Inflammatory macrophage (primary cell): ENCODE results near the gene C2orf66.

ENCODE experiments used
- DNase-seq, 2 donors: peaks; one replicate each; pipeline ENCODE4 v3.0.0-alpha.2; 2020 to 2022
- total RNA-seq, 18 experiments: gene quantifications; one replicate each; lab custom pipeline; 2026; ENCODE audit warnings: mixed read lengths in 6 of 18, inconsistent platforms in 2 of 18; lab: John Stamatoyannopoulos, UW

The C2orf66 gene
- 0 to 0.40 (median 0) reads per million in 18 experiments for total RNA-seq

DNA sequence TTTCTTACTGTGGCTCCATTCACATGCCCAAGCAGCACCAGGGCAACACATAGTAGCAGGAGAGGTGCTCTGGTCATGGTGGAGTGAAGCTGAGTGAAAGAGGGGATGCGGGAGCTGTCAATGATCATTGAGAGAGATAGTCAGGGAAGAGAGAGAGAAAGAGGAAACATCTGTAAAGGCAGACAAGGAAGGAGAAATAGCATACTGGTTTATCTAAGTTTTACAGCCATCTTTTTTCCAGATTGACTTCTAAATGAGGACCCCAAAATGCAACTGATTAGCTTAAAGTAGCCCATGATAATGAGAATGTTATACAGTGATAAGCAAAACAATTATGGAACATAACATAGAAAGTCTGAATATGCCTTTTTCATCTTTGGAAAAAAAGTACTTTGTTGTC lies at the start of gene C2orf66:
C2orf66 (minus strand) TSS at position 96 of the 400 bp plus-strand sequence; CDS start at position 77, 19 bp downstream.
- DNase-seq: no peak

- no peak for DNase-seq
Measured at GRCh38 chr2:196854629-196855028, 45.5 kb upstream of the C2orf66 start.

DNA sequence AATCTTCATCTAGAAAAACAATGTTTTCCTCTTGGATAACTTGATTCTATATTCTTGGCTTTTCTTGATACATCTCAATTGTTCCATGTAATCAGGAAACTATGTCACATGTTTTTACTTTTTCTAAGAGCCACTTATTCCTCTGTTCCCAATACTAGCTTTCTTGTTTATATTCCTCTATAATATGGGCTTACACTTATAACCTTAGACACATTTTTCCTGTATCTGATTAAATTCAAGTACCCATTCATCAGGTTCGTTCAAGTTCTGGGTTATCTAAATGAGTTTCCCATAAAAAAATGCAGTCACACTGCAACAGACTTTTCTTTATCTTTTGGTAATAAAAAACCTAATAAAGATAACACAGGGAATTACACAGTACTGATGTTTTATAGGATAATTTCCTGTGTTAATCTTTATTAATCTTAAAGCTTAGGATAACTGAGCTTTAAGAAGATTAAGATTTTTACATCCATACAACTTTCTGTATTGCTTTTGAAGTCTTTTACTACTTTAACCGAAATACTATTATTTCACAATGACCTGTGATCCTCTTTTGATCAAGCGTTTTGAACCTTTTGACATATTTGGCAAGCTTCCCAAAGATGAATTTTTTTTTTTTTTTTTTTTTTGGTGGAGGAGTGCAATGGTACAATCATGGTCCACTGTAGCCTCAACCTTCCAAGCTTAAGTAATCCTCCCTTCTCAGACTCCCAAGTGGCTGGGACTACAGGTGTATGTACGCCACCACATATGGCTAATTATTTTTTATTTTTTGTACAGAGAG lies 44.3 kb upstream of the C2orf66 start:
- no peak for DNase-seq

DNA sequence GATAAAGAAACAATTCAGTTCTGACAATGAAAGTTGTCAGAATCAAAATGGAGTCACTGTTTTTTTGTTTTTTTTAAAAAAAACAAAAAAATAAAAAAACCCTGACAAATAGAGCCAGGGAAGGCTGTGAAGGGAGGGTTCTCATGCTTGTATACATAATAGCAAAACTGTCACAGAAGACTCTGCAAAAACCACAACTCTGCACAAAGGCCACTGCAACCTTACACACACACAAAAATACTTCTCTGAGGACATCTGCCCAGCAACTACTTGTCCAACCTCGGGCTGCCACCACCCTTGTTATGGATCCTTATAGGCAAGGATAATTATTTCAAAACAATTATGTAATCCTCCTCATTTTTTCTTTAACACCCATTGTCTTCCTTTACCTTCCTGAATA lies 41.9 kb upstream of the C2orf66 start:
- DNase-seq: no peak

DNA sequence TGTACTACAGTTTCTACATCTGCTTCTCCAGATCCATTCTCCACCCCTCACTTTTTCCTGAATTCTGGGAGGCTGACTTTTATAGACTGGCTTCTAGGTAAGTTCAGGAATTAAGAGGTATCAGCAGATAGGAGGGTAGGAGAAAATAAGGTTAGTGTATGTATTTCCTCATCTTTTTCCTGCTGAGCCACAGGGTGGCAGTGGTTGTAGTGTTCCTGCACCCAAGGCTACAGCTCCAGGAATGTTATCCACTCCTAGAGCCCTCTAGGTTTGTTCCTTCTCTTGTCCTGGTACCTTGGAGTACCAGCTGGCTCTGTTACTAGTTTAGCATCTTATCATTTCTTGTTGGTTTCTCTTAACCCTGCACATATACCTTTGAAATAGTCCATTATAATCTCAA lies 40.7 kb upstream of the C2orf66 start:
- DNase-seq: peak in 1 of 2 donors; percentile 8

GRCh38 chr2:196846295-196846694 lies 37.1 kb upstream of the C2orf66 start:
- DNase-seq: no peak

DNA sequence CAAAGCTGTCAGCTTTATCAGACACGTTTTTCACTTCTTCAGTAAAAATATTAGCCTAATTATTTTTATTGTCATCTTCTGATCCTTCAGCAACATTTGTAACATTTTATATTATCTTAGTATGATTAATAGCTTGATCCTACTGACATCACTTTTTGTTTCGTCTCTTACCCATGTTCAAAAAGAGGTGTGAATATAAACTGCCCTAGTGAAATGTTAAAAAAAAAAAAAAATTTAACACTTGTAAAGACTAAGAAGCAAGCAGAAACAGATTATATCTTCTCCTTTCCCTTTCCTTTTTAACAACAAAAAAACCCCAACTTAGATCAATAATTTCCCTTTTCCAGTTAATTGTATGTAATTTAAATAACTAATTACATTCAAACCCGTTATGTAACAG lies 36.2 kb upstream of the C2orf66 start:
- no peak for DNase-seq

GRCh38 chr2:196840171-196840570 lies 31.0 kb upstream of the C2orf66 start:
- DNase-seq: no peak

- peak; percentile 11 for DNase-seq
Measured at GRCh38 chr2:196839574-196839973, 30.4 kb upstream of the C2orf66 start.

DNA sequence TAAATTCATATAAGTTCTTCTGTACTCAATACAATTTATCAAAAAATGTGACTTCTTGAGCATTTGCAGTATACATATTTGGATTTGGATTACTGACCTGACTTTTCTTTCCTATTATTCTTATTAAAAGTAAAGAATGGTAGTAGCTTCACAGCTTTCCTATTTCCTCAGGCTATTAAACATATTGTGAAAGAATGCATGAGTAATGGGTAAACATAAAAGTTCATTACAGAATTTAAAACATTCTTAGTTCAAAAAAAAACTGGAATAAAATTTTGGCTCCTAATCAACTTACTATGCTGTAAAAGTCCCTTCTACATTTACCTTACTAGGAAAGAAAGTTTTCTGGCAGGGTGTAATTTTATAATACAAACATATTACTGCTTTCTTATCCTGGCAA lies 27.3 kb upstream of the C2orf66 start:
- no peak for DNase-seq

DNA sequence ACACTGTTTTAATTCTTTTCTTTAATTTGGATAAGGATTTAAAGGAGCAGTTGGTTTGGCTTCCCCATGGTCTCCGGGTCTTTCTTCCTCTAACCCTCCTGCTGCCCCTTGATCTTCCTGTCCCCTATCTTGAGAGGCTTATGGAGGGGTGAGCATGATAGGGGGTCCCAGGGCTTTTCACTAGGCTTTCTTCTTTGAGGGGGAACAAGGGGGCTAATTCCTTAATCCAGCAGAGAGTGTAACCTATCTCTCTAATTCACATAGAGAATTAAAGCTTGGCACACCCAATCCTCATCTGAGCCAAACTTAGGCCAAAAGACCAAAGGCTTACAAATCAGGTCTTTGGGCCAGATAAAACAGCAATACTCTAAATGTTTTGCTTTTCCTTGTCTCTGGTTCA lies 21.5 kb upstream of the C2orf66 start:
- DNase-seq: no peak

DNA sequence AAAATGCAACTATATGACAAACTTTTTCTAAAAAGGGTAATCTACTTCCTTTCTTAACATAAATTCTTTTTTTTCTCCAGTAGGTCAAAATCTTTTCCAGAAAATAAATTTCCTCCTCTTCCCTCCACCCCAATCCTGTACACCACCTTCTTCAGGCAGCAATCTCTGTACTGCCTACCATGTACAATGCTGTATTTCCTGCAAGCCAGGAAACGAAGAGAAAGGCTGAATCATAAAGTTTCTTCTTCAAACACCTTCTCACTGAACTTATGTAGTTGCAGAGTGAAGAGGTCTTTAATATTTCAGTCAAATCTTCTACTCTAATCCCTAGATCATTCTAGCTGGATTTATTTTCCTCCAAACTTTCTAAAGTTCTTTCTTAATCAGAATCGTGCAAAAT lies 18.2 kb upstream of the C2orf66 start:
- DNase-seq: no peak

DNA sequence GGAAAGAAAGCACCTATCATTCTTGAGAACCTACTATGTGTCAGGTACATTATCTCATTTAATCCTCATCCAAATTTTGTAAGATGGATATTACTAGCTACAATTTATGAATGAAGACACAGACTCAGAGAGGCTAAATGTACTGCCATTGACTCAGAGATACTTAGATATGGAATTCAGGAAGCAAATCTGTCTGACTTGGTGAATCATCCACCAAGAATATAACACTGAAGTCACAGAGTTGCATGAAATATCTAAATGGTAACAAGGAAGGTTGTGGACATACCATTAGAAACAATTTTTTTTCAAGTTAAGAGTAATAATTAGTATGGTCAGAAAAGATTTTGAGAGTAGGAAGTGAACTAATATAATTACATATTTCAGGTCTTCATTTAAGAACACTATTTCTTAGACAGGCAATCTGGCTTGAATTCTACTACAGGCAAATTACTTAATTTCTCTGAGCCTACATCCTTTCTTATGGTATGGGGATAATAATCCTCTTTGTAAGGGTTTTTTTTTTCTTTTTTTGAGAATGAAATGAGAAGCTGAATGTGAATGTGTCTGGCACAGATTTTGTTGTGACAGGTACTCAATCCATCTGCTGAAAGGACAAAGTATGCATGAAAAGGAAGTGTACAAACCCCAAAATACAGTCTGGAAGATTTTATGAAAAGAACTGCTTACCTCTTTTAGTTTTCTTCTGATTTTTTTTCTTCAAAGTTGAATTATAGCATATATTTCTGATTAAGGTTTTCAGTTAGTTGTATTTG lies 14.8 kb upstream of the C2orf66 start:
- peak; percentile 46 to 55 for DNase-seq

- no peak for DNase-seq
Measured at GRCh38 chr2:196821195-196821594, 12.0 kb upstream of the C2orf66 start.

GRCh38 chr2:196808083-196808665 lies 981 bp downstream of the C2orf66 start:
- no peak for DNase-seq

DNA sequence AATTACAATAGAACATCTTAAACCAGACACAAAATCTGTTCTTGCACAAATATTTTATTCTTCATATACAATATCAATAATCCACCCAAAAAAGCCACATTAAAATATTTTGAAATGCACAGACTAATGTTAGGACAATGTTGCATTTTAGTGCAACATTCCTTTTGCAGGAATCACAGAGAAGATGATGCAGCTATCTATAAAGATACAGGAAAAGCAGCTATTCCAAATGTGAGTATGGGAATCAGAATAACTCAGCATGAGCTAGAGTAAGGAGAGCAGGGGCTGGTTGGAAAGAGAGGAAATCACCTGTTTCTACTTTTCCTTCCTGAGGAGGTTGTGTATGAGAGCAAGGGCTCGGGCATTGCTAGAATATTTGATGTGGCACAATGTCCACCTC lies 4.8 kb downstream of the C2orf66 start:
- DNase-seq: no peak

GRCh38 chr2:196802401-196802800 lies 6.8 kb downstream of the C2orf66 start:
- no peak for DNase-seq

DNA sequence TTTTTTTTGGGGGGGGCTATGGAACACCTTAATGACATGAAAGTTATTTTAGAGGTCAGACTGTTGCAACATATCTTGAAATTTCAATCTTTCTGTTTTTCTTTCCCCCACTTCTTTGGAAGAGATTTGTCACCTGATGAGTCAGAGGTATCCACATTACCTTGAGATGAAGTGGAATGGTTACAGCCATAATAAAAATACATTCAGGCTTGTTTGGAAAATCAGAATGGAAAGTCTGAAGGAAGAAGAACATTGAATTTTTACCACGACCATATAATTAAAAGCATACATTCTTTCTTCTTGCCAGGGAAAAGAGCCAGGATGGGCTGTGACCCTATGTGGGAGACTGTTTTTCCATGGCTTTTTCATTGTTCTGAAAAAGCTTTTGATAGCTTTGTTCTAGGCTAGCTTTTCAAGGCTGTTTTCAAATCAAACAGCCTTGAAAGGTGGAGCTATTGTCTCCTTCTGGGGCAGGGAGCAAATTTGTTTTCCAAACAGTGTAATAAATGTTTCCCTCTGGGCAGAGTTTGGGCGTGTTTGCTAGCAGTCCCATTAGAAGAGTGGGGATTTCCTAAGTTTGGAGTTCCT lies 7.4 kb downstream of the C2orf66 start:
- no peak for DNase-seq

DNA sequence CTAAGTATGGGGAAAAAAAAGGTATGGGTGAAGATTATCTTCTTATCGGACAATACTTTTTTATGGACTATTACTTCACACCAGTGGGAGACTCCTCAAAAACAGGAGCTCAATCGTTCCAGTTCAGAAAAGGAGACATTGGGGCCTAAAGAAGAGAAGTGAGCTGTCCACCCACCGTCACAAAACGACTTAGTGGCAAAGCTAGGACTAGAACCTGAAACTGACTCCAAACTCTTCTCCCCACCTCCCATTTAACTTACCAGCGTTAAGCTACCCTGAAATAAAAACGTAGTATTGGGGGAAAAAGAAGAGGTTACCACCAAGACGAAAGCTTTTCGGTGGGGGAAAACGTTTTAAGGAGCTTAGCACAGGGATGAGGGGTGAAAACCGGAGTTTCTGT lies 10.2 kb downstream of the C2orf66 start:
- peak; percentile 10 to 17 for DNase-seq

DNA sequence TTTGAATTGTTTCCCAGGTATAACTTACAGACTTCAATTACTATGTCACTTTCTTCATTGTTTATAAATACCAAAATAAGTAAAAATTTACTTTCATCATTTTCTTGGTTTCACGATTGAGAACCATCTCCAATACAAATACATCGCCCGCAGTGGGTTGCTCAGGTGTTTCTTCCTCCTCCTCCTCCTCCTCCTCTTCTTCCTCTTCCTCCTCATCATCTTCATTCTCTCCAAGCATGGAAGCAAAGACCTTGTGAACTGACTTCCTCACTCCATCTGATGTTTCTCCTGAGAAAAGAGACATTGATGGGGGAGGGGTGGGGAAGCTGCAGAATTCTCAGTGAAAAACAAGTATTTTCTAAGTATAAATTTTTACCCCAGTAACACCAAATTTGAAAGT lies 16.3 kb downstream of the C2orf66 start:
- DNase-seq: no peak

GRCh38 chr2:196783431-196784094 lies 25.6 kb downstream of the C2orf66 start:
- DNase-seq: no peak

DNA sequence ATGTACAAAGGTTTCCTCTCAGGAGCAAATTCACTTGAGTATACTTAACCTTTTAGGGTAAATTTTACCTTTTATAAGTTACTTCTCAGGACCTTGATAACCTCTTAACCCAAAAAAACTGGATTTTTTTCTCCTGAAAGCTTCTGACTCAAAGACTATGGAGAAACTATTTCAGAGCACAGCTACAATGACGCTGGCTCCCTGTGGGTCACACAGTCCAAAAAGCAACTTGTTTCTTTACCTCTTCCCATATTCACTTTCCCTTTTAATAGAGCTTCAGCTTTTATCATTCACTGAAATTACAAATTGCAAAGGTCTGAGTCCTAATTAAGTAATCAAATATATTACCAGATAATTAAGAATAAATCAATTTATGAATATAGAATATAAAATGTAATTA lies 42.1 kb downstream of the C2orf66 start:
- no peak for DNase-seq

DNA sequence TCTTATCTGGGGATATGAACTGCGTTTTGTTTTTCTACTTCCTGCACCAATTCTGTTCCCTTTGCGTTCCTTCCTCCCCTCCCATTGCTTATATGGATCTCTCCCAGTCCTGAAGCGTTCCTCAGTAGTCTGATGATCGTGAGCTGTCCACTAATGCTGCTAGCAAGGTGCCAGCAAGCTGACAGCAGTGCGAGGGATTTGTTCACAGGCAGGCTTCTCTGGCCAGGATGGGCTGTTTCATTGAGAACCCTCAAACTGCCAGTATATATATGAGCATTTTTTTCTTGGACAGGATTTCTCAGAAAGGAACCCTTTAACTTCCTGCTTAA lies 49.8 kb downstream of the C2orf66 start:
- no peak for DNase-seq
